Immature natural killer cell (primary cell): ENCODE results near the gene ULK2. TPM values are rescaled to one million over a fixed set of nuclear protein-coding genes. Genes with fewer than 3 reads are reported as not detected.
"Not testable (repeated sequence)": the region's sequence is repeated elsewhere in the genome, so short reads cannot be mapped to it uniquely, and the experiment has no call there.

Experiments used
- DNase-seq, 3 donors: peaks; one replicate each; pipeline ENCODE4 v3.0.0; 2022; ENCODE audit warnings: mixed read lengths in 1 of 3
- H3K27ac Mint-ChIP-seq, 6 donors: one replicate each; pipeline ENCODE4 v1.8.0; 2020; ENCODE audit warnings: mixed read lengths in 6 of 6, mild to moderate bottlenecking in 5 of 6, inconsistent platforms in 4 of 6, moderate library complexity in 3 of 6
- H3K27me3 Mint-ChIP-seq, 3 donors: one replicate each; pipeline ENCODE4 v1.8.0; 2020 to 2021; ENCODE audit warnings: low read depth in 3 of 3, mild to moderate bottlenecking in 3 of 3, mixed read lengths in 3 of 3, moderate library complexity in 3 of 3, inconsistent platforms in 1 of 3
- H3K36me3 Mint-ChIP-seq, 3 donors: one replicate each; pipeline ENCODE4 v1.8.0; 2020; ENCODE audit warnings: mixed read lengths in 3 of 3, inconsistent platforms in 2 of 3, mild to moderate bottlenecking in 2 of 3
- H3K4me1 Mint-ChIP-seq, 2 donors: one replicate each; pipeline ENCODE4 v1.8.0; 2020; ENCODE audit warnings: inconsistent platforms in 2 of 2, mild to moderate bottlenecking in 2 of 2, mixed read lengths in 2 of 2, moderate library complexity in 1 of 2
- H3K4me3 Mint-ChIP-seq, 5 donors: one replicate each; pipeline ENCODE4 v1.8.0; 2020; ENCODE audit warnings: mild to moderate bottlenecking in 5 of 5, mixed read lengths in 5 of 5, inconsistent platforms in 3 of 5, moderate library complexity in 3 of 5
- H3K9me3 Mint-ChIP-seq, 6 donors: one replicate each; pipeline ENCODE4 v1.8.0; 2020; ENCODE audit warnings: mild to moderate bottlenecking in 6 of 6, mixed read lengths in 6 of 6, inconsistent platforms in 4 of 6, moderate library complexity in 3 of 6
- polyA plus RNA-seq, 3 donors: library from polyadenylated mRNA; unstranded; fragments of 300-500 nt; fragmentation: Illumina TruSeq; gene quantifications; one replicate each; pipeline ENCODE4 v1.2.3, GENCODE V29; 2021

ULK2 gene
- polyA plus RNA-seq = 10 to 100 TPM in 2 of 3 donors, 1 to 10 TPM in 1; 6.5 to 13.4 (median 10.6) TPM

DNA sequence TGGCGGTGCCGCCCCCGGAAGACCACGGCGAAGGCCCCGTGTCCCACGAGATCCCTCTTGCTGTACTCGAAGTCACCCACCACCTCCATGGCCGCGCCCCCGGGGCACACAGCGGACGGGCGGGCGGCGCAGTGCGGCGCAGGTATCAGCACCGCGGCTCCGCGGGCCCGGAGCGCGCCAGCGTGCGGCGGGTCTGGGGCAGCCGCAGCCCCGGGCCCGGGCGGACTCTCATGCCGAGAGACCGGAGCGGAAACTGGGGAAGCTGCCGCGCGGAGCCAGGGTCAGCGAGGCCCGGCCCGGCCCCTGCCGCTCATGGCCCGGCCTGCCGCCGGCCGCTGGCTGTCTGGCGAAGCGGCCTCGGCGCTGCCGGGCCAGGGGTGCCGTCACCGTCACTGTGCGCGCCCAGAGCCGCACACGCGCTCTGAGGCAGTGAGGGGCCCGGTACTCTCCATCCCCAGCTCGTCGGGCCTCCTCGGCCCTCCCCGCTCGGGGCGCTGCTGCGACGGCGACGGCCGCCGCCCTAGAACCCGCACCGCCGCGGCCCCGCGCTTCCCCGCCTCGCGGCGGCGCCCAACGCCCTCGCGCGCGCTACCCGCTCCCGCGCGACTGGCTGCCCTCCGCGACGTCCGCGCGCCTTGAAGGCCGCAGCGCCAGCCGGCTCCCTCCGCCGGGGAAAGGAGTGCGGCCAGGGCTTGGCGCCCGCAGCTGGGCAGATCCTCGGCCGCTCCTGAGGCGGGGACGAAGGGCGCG lies at the start of gene ULK2:
Gene ULK2 (minus strand): TSS at position 608 of the 750 bp plus-strand sequence. CDS start 519 bp downstream, at position 89.
- H3K27ac Mint-ChIP-seq = peak within 1 kb of the TSS; percentile 44 to 79 (median 74)
- H3K4me3 Mint-ChIP-seq = peak within 1 kb of the TSS; percentile 85 to 88 (median 86)
- peak; percentile 50 to 60 (median 60) for DNase-seq
- H3K4me1 Mint-ChIP-seq = peaks cover 11 to 19% of the 10 kb centered on the region in 2 donors
- H3K36me3 Mint-ChIP-seq = peaks cover 0 to 11% (median 4%) of the 10 kb centered on the region in 3 donors
- no peaks in the 10 kb centered on the region for H3K9me3 Mint-ChIP-seq
- peaks cover 3 to 4% (median 4%) of the 10 kb centered on the region in 3 donors for H3K27me3 Mint-ChIP-seq

DNA sequence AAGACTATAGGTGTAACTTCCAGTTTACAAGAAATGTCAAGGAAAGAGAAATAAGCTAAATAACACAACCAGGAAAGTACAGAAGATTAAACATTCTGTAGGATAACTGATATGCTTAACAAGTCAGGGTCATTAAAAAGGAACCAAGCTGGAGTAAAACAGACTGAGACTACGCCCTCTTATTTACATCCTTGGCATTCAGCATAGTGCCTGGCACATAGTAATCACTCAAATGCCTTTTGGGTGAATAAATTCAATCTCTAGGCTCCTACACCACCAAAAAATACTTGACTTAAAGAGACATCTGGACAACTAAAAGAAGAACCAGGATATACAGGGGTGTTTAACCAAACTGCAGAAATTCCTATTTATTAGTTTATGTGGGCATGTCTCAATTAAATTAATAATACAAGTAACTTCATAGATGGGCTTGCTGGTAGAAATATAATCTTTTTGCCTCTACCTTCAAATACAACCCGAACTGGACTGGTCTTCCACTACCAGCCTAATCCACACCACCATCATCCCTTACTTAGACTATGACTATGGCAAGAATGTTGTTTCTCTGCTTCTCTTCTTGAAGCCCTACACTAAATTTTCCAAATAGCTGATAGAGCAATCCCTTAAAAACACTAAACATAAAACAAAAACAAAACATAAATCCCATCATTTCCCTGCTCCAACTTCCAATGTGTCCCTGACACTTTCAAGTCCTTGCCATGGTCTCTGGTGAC lies 47.7 kb upstream of the ULK2 start:
- Mint-ChIP-seq H3K36me3 (peaks cover 4 to 23% (median 8%) of the 10 kb centered on the region in 3 donors), H3K9me3 (no peaks in the 10 kb centered on the region), H3K4me3 (no peak overlapping the region), H3K4me1 (no peaks in the 10 kb centered on the region), H3K27me3 (peaks cover 0 to 2% (median 0%) of the 10 kb centered on the region in 3 donors), H3K27ac (peak overlapping the region in 1 of 6 donors; percentile 29)
- DNase-seq = no peak

DNA sequence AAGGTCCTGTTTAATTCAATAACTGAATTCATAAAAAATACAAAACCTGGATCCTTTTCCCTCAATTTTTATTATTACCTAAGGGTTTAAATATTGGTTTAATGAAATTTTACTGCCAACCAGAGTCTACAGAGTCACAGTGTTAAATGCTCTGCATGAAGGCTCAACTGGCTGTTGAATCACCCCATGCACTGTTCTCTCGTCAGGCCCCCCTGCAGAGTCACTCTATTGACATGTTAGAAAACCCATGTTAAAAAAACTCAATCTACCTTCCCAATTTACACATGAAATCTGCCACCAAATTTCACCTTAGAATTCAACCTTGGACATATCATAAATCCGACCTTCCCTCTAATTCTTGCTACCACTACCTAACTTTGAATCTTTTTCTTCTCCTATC lies 43.3 kb upstream of the ULK2 start:
- DNase-seq = no peak
- no peaks in the 10 kb centered on the region for H3K9me3 Mint-ChIP-seq
- H3K27me3 Mint-ChIP-seq = peaks cover 0 to 2% (median 0%) of the 10 kb centered on the region in 3 donors
- H3K36me3 Mint-ChIP-seq = peaks cover 8 to 38% (median 12%) of the 10 kb centered on the region in 3 donors
- peak overlapping the region in 1 of 6 donors; percentile 4 for H3K27ac Mint-ChIP-seq
- H3K4me3 Mint-ChIP-seq = no peak overlapping the region
- H3K4me1 Mint-ChIP-seq = no peaks in the 10 kb centered on the region

DNA sequence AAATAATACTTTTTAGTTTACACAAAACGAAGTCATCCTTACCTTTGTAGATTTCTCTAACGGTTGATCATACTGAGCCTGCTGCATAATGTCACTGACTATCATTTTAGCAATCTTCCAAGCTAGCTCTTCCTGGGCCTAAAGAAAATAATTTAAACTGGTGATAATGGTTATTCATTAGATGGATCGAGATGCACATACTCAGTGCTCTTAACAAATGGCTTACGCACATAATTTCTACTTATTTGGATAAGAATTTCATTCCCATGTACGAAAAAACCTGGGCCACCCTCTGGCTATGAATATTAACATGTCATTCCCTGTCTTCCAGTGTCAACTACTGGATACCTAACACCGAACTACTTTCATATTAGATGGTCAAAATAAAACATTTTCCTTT lies 41.4 kb upstream of the ULK2 start:
- Mint-ChIP-seq H3K4me1 (no peaks in the 10 kb centered on the region), H3K9me3 (no peaks in the 10 kb centered on the region), H3K36me3 (peaks cover 7 to 43% (median 14%) of the 10 kb centered on the region in 3 donors), H3K27me3 (peaks cover 0 to 2% (median 0%) of the 10 kb centered on the region in 3 donors), H3K27ac (peak overlapping the region in 1 of 6 donors; percentile 46), H3K4me3 (no peak overlapping the region)
- DNase-seq = no peak

DNA sequence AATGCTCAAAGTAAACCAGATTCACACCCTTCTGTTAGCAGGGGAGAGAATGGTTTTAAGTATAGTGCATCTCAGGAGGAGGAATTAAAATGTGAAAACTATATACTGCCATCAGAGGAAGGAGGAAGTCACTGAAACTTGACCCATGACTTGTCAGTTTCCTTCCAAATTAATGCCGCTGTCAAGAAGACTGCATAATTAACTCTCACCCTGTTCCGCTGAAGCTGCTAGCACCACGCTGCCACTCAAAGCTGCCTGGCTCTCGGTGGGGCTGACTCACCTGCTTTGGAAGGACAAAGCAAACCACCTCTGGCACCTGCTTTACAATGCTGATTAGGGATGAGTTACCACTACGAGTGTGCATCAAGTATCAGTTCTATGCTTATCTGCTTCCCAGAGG lies 37.8 kb upstream of the ULK2 start:
- H3K27me3 Mint-ChIP-seq = no peaks in the 10 kb centered on the region
- no peak overlapping the region for H3K4me3 Mint-ChIP-seq
- no peaks in the 10 kb centered on the region for H3K4me1 Mint-ChIP-seq
- H3K27ac Mint-ChIP-seq = no peak overlapping the region
- no peak for DNase-seq
- H3K9me3 Mint-ChIP-seq = no peaks in the 10 kb centered on the region
- H3K36me3 Mint-ChIP-seq = peaks cover 12 to 50% (median 20%) of the 10 kb centered on the region in 3 donors

DNA sequence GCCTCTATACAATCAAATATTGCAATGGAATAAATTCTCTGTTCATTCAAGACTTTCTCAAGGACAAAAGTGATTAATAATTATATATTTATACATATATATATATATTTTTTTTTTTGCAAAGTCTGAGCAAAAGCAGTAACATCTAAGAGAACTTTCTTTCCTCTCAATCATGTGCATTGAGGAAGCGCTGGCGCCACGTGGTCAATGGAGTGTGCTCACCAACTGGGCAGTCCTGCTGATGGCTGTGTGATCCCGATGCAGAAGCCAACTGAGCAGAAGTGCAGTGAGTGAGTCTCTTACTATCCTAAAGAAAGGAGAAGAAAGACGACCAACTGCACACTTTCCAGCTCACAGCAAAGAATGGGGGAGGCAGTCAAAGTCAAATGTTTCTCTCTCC lies 37.2 kb upstream of the ULK2 start:
- no peak for DNase-seq
- Mint-ChIP-seq H3K9me3 (no peaks in the 10 kb centered on the region), H3K4me3 (no peak overlapping the region), H3K27me3 (no peaks in the 10 kb centered on the region), H3K27ac (no peak overlapping the region), H3K4me1 (no peaks in the 10 kb centered on the region), H3K36me3 (peaks cover 16 to 47% (median 20%) of the 10 kb centered on the region in 3 donors)

DNA sequence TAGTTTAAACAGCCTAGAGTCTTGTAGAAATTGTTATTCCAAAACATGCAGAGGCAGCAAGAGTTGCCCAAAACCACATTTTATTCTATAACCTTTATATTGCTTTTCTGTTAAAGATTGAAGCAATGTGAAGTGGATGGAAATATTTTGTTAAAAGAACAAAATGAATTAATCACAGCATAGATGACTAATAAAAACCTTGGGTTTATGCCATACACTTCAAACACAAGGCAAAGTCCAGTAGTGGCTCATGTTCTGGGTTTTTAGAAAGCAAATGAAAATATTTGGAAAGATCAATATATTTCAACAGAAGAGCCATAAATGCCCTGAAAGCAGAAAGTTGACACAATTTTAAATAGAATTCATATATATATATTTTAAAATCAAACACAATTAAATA lies 36.7 kb upstream of the ULK2 start:
- no peaks in the 10 kb centered on the region for H3K27me3 Mint-ChIP-seq
- no peak overlapping the region for H3K4me3 Mint-ChIP-seq
- H3K27ac Mint-ChIP-seq = no peak overlapping the region
- no peaks in the 10 kb centered on the region for H3K4me1 Mint-ChIP-seq
- no peak for DNase-seq
- no peaks in the 10 kb centered on the region for H3K9me3 Mint-ChIP-seq
- H3K36me3 Mint-ChIP-seq = peaks cover 16 to 44% (median 18%) of the 10 kb centered on the region in 3 donors

DNA sequence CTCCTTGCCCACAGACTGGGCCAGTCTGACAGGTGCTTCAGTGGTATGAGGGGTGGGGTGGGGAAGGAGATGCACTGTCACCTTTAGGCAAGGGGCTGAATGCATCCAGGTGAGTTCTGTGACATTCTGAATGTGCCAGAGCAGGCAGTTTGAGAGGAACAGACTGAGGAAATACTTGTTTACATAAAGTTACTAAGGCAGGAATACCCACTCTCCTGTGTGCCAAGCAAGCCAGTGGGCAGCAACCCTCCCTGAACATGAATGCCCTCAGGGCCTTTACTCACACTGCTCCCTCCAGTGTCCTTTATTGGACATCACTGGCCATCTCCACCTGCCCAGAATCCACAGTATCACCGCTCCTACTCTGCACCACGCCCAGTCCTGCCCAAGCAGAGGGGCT lies 33.1 kb upstream of the ULK2 start:
- peaks cover 0 to 2% of the 10 kb centered on the region in 2 donors for H3K4me1 Mint-ChIP-seq
- no peak for DNase-seq
- peak overlapping the region in 3 of 6 donors; percentile 29 to 51 (median 45) for H3K27ac Mint-ChIP-seq
- peaks cover 10 to 23% (median 12%) of the 10 kb centered on the region in 3 donors for H3K36me3 Mint-ChIP-seq
- H3K4me3 Mint-ChIP-seq = no peak overlapping the region
- H3K9me3 Mint-ChIP-seq = no peaks in the 10 kb centered on the region
- H3K27me3 Mint-ChIP-seq = no peaks in the 10 kb centered on the region

DNA sequence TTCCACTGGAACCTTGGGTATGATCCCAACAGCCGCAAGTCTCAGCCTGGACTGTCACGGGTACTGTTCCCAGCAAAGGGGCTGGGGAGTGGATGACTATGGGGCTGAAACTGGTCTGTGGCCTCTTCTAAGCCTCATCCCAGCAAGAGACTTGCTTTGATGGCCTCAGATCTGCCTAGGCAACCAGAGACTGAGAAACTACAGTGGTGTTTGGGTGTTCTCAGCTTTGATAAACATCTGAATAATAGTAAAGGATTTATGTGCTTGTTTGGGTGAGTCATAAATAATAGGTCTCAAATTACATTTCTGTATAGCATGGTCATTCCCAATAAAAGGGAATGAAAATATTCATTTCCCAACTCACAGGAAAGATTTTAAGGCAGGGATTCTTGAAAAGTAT lies 30.2 kb upstream of the ULK2 start:
- H3K27ac Mint-ChIP-seq = peak overlapping the region in 1 of 6 donors; percentile 47
- no peak overlapping the region for H3K4me3 Mint-ChIP-seq
- peaks cover 0 to 9% (median 4%) of the 10 kb centered on the region in 3 donors for H3K36me3 Mint-ChIP-seq
- no peak for DNase-seq
- no peaks in the 10 kb centered on the region for H3K27me3 Mint-ChIP-seq
- H3K4me1 Mint-ChIP-seq = peaks cover 0 to 2% of the 10 kb centered on the region in 2 donors
- no peaks in the 10 kb centered on the region for H3K9me3 Mint-ChIP-seq

DNA sequence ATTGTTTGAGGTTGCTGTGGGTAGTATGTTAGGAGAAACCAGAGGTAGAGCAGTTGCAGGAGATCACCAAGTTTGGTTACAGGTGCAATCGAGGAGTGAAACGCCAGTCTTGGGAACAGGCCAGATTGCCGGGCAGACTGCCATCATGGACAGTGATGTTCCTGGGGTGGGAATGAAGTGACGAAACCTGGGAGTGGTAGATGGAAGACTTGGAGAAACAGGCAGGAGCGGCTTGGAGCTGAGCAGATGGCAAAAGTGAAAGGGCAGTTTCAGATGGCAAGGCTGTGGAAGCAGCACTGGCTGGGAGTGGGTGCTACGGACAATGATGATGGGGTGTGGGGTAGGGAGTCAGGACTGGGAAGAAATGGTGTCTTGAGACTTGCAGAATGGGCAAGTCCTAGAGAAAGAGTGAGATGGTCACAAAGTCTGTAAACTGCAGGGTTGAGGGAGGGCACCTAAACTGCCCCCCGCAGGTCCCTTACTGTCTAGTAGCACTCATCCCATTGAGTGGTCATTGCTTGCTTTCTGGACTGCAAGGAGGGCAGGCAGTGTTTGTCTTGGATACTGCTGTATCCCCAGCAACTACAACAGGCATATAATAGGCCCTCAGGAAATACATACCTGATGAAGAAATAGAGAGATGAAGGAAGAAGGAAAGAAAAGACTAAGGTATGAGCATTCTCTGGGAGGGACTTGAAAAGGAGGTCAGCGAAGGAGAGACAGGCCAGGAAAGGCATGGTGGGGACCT lies 29.5 kb upstream of the ULK2 start:
- Mint-ChIP-seq H3K27ac (peak overlapping the region in 3 of 6 donors; percentile 30 to 51 (median 48)), H3K27me3 (no peaks in the 10 kb centered on the region), H3K9me3 (no peaks in the 10 kb centered on the region), H3K36me3 (peaks cover 0 to 9% (median 4%) of the 10 kb centered on the region in 3 donors), H3K4me3 (no peak overlapping the region), H3K4me1 (peaks cover 0 to 2% of the 10 kb centered on the region in 2 donors)
- DNase-seq = no peak

DNA sequence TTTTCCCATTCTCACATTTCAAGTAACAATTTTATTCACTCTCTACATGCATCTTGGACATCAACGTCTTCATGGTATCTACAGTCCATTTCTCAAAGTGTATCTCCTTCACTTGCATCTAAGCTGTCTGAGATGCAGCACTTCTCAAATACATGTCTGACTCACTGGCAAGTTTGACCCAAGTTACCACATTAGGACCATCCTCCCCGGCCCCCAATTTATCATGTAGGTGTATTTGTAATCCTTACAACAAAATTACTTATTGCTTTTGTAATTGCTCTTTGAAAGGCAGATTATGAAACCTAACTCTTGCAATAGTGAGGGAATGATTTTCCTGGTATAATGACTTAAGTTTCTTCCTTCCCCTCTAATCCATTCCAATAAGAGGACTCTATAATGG lies 28.9 kb upstream of the ULK2 start:
- DNase-seq = no peak

DNA sequence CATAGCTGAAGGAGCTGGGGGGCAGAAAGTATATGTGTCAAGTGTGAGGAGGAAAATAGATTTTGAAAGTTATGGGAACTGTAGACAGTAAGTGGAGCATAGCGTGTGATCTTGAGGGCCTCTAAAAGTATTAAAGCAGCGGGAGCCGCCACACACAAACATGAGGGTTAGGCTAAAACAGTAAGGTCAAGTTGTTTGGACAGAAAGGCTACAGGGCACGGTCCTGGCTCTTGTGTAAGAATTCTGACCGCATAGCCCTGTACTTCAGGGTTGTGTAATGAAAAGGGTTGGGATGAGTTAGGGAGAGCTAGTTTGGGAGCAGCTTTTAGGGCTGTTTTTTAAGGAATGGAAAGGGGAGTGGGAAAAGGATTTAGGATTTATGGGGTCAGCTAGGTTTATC lies 22.8 kb upstream of the ULK2 start:
- H3K9me3 Mint-ChIP-seq, H3K36me3 Mint-ChIP-seq, H3K27ac Mint-ChIP-seq, DNase-seq, H3K4me1 Mint-ChIP-seq, H3K27me3 Mint-ChIP-seq, H3K4me3 Mint-ChIP-seq: not testable (repeated sequence)

More for the DNA sequence above, 28.9 kb upstream of the ULK2 start:
- H3K27ac Mint-ChIP-seq = peak overlapping the region in 2 of 6 donors; percentile 12 to 30
- H3K9me3 Mint-ChIP-seq = no peaks in the 10 kb centered on the region
- peaks cover 0 to 2% of the 10 kb centered on the region in 2 donors for H3K4me1 Mint-ChIP-seq
- H3K27me3 Mint-ChIP-seq = no peaks in the 10 kb centered on the region
- H3K36me3 Mint-ChIP-seq = peaks cover 0 to 9% (median 4%) of the 10 kb centered on the region in 3 donors
- no peak overlapping the region for H3K4me3 Mint-ChIP-seq

DNA sequence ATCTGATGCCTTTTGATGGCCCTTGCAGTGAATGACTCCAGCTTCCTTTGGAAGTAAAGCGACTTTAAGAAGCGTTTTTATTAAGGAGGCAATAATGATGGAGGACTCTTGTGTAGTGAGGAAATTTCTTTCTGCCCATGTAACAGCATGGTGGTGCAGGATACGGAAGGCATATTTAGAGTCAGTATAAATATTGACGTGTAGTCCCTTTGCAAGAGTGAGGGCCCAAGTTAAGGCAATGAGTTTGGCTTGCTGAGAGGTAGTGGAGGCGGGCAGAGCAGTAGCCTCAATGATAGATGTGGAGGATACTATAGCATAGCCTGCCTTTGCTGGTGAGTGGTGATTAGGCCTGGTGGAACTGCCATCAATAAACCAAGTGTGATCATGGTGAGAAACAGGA lies 22.3 kb upstream of the ULK2 start:
- H3K27ac Mint-ChIP-seq, DNase-seq, H3K27me3 Mint-ChIP-seq, H3K36me3 Mint-ChIP-seq, H3K9me3 Mint-ChIP-seq, H3K4me1 Mint-ChIP-seq, H3K4me3 Mint-ChIP-seq: not testable (repeated sequence)
